ENCODE results near the gene HHIP. TPM values are rescaled to one million over a fixed set of nuclear protein-coding genes. Genes with fewer than 3 reads are reported as not detected.

HHIP gene
- total and polyA plus RNA-seq, 2 of the 13 experiments (the other 11 are each of a cell fraction or from before 2014, with no cell fraction given) = not detected

- no peak overlapping the region for H2AFZ ChIP-seq (ENCODE audit: low read length)
- H3K27ac ChIP-seq (ENCODE audit: extremely low read length, insufficient read depth, low read length) = no peak overlapping the region
- no peak overlapping the region for H3K4me3 ChIP-seq (replicated peaks in 1 of 3; ENCODE audit: insufficient read depth in 1 of 3, low read depth in 2 of 3, low read length in 3 of 3)
- ChIA-PET CTCF (ENCODE audit: low intra/inter-chr PET ratio, low total read pairs) (no interaction called here), POLR2A (no interaction called here)
- FAIRE-seq = no peak
- DNase-seq (ENCODE audit: low spot score) = no peak
- TF ChIP-seq CEBPB (IDR thresholded peaks at IDR 0.05; ENCODE audit: borderline replicate concordance, low read depth, low read length) = no peak
- TF ChIP-seq ZNF724P (CRISPR knock-in tag; IDR thresholded peaks at IDR 0.05; ENCODE audit: borderline replicate concordance) = no peak
- TF ChIP-seq, protein P1, sequence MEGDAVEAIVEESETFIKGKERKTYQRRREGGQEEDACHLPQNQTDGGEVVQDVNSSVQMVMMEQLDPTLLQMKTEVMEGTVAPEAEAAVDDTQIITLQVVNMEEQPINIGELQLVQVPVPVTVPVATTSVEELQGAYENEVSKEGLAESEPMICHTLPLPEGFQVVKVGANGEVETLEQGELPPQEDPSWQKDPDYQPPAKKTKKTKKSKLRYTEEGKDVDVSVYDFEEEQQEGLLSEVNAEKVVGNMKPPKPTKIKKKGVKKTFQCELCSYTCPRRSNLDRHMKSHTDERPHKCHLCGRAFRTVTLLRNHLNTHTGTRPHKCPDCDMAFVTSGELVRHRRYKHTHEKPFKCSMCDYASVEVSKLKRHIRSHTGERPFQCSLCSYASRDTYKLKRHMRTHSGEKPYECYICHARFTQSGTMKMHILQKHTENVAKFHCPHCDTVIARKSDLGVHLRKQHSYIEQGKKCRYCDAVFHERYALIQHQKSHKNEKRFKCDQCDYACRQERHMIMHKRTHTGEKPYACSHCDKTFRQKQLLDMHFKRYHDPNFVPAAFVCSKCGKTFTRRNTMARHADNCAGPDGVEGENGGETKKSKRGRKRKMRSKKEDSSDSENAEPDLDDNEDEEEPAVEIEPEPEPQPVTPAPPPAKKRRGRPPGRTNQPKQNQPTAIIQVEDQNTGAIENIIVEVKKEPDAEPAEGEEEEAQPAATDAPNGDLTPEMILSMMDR (CRISPR knock-in tag; IDR thresholded peaks at IDR 0.05) = no peak
- TF ChIP-seq MAZ (IDR thresholded peaks at IDR 0.05; ENCODE audit: borderline replicate concordance, low read depth, low read length) = no peak
- no peak for TF ChIP-seq MAZ (CRISPR knock-in tag; IDR thresholded peaks at IDR 0.05; ENCODE audit: low read depth)
- TF ChIP-seq AGO2 (optimal IDR thresholded peaks at IDR 0.05; ENCODE audit: low read depth, low read length) = no peak
- no peak for TF ChIP-seq ZNF441 (CRISPR knock-in tag; IDR thresholded peaks at IDR 0.05; ENCODE audit: borderline replicate concordance)
- no peak for TF ChIP-seq ZNF598 (CRISPR knock-in tag; IDR thresholded peaks at IDR 0.05; ENCODE audit: borderline replicate concordance)
- TF ChIP-seq ARID3A (IDR thresholded peaks at IDR 0.05; ENCODE audit: low read depth, low read length) = no peak
- TF ChIP-seq, protein P2, sequence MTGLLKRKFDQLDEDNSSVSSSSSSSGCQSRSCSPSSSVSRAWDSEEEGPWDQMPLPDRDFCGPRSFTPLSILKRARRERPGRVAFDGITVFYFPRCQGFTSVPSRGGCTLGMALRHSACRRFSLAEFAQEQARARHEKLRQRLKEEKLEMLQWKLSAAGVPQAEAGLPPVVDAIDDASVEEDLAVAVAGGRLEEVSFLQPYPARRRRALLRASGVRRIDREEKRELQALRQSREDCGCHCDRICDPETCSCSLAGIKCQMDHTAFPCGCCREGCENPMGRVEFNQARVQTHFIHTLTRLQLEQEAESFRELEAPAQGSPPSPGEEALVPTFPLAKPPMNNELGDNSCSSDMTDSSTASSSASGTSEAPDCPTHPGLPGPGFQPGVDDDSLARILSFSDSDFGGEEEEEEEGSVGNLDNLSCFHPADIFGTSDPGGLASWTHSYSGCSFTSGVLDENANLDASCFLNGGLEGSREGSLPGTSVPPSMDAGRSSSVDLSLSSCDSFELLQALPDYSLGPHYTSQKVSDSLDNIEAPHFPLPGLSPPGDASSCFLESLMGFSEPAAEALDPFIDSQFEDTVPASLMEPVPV (CRISPR knock-in tag; IDR thresholded peaks at IDR 0.05) = no peak
- TF ChIP-seq ZC3H13 (CRISPR knock-in tag; IDR thresholded peaks at IDR 0.05) = no peak
- TF ChIP-seq AHR (CRISPR knock-in tag; IDR thresholded peaks at IDR 0.05) = no peak
- no peak for ATAC-seq
- in situ Hi-C loops (cut with HindIII; ENCODE audit: extremely low pct_ligation_motif_present, low pct_unique_long_range_greater_than_20kb) (no loop called here), intact Hi-C loops (cut with micrococcal nuclease; ENCODE audit: unreplicated experiment) (no loop called here)
- no peak overlapping the region for H3K4me2 ChIP-seq (ENCODE audit: low read depth, low read length)
- no peaks in the 10 kb centered on the region for H3K9me3 ChIP-seq (ENCODE audit: low read length)
- 38% methylated on average over 3 of the region's 3 CpGs for WGBS (ENCODE audit: low lambda C conversion rate)
- no peaks in the 10 kb centered on the region for H3K36me3 ChIP-seq (replicated peaks in 1 of 2; ENCODE audit: control insufficient read depth in 1 of 2, insufficient read depth in 2 of 2, low read length in 2 of 2)
- no peaks in the 10 kb centered on the region for H3K27me3 ChIP-seq (ENCODE audit: control insufficient read depth in 1 of 2, insufficient read depth in 2 of 2, low read length in 2 of 2)
- BruUV-seq (replicated peaks) = no TSS peak
- no peak overlapping the region for H3K9ac ChIP-seq (ENCODE audit: insufficient read depth, low read depth, low read length)
- H4K20me1 ChIP-seq (ENCODE audit: insufficient read depth, low read length) = no peaks in the 10 kb centered on the region
- H3K79me2 ChIP-seq (ENCODE audit: insufficient read depth, low read length) = no peaks in the 10 kb centered on the region
- no peaks in the 10 kb centered on the region for H3K4me1 ChIP-seq (ENCODE audit: insufficient read depth, low read length)
Measured at GRCh38 chr4:144714166-144714565, 68.2 kb downstream of the HHIP start.

Data from HepG2 (cell line).